NCI-H510A treated with DMSO at 0.1 percent for 48 hours (cell line): ENCODE measurements around the gene SLCO3A1.
A peak's percentile ranks its signal among the peaks of the same experiment; 100 is the strongest.

Experiments
- DNase-seq: peaks from one replicate; lab custom pipeline; 2025; lab: John Stamatoyannopoulos, UW

SLCO3A1 gene

DNA sequence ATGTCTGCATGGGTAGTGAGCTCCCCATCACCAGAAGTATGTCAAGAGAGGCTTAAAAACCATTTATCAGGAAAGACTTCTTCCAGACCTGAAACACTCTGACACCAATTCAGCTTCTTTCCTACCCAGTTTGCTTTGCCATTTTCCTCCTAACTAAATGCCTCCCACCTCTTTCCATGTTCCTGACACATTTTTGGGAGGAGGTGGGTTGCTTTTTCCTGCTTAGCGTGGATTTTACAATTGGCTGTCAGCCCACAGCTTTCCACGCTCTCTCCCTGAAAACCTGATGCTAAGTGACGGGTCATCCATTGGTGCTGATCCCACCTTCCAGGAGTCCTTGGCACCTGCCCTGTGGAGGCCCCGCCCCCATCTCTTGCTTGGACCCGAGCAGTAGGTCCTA is 275.3 kb downstream of the SLCO3A1 start:
- DNase-seq = no peak

DNA sequence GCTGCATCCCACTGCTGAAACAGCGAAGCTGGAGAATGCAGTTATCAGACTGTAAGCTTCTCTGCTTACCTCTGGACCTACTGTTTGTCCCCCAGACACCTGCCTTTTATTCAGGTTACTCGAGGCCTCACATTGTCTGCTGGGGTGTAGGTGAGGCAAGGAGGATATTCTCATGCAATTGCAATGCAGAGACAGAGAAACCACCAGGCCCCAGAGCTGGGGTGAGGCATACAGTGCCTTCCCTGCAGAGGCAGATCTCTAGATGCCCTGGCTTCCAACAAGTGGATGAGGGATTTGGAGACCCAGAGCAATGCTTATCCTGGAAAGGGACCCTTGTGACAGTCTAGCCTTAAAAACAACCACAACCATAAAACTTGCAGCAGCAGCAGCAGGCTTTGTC is 276.7 kb downstream of the SLCO3A1 start:
- DNase-seq = no peak

DNA sequence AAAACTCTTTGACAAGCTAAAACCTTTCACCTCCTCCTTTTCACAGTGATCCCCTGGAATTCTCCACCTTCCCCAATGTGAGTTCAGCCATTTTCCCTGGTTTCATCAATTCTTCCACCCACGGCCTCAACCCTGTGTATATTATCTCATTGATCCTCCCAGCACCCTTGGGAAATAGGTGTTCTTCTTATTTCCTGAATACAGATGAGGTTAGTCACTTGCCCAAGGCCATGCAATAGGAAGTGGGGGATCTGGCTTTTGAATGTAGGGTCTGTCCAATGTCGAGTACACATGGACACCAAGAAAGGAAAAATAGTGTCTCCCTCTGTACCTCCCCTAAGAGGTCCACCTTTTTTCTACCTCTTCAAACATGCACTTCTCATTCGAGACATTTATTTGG is 277.4 kb downstream of the SLCO3A1 start:
- DNase-seq = no peak

DNA sequence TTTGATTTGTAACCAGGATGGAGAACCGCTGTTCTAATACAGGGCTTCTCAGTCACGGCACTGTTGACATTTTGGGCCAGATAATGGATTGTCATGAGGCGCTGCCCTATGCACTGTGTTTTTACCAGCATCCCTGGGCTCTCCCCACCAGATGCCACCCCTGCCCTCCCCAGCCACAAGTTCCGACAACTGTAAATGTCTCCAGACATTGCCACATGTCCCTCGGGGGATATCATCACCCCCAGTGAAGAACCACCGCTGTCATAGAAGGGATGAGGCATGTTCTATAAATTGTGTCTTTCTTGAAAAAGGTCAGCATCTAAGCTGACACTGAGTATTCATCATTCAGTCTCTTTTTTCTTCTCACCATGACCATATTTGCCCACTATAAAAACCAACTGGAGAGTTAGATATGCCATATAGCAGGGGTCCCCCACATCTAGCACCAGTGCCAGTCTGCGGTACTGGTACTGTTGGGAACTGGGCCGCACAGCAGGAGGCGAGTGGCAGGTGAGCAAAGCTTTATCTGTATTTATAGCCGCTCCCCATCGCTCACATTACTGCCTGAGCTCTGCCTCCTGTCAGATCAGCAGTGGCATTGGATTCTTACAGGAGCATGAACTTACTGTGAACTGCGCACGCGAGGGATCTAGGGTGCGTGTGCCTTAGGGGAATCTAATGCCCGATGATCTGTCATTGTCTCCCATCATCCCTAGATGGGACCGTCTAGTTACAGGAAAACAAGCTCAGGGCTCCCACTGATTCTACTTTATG is 279.7 kb downstream of the SLCO3A1 start:
- DNase-seq = no peak

DNA sequence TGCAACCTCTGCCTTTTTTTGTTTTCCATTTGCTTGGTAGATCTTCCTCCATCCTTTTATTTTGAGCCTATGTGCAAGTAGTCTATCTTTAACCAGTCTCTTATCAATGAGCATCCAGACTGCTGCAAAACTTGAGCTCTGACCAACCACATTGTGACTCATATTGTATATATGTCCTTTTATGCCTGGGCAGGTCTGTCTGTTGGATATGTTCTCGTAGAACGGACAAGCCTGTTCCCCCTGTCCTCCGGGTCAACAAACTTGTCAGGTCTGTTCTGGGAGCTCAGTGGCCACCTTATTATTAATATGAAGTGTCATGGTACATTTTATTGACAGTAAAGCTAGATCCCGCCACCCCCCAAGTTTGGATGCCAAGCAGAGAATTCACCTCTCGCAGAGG is 287.3 kb downstream of the SLCO3A1 start:
- DNase-seq = no peak

DNA sequence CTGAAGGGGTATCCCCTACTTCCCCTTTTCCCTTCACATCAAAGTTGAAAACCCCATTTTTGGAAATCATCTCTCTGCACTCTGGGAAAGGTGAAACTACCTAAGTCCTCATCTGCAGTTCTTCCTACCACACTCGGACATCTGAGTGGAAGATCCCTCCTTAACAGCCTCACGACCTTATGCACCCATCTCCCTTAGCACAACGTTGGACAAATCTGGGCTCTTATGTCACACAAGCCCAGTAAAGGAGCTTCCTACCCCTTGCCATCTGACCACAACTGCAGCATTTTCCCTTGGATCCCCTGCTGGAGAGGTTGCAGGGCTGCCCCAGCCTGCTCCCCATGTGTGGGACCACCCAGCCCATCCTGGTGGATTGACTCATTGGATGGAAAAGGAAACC is 288.1 kb downstream of the SLCO3A1 start:
- DNase-seq = no peak

DNA sequence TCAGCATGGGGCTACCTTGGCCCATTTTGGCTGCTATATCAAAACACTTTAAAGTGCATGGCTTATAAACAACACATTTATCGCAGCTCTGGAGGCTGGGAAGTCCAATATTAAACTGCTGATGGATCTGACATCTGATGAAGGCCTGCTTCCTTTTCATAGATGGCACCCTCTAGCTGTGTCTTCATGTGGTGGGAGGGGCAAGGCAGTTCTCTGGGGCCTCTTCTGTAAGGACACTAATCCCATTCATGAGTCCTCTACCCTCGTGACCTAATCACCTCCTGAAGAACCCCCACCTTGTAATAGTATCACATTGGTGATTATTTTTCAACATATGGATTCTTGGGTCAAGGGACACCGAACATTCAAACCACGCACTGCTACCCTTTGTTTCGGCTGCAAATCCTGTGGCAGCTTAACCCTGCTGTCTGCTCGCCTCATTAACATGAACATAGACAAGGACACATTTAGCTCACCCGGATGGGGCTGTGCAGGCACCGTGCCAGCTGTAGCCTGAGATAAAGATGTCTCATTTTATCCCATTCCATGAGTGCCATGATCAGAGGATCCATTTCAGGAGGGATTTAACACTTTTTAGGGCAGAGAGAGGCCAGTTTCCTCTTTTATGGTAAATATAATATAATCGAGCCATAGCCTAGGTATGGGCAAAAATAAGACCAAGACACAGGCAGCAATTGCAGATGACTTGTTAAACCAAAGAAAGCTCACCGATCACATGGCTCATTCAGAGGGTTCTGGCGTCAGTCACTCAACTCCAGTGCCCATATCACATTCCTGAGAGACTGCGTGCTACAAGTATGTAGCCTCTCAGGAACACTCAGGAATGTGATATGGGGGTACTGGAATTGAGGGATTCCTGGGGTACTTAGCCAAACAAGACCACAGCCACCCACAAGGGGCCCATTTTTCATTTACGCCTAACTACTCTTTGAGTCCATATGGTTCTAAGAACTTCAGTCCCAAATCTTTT is 289.0 kb downstream of the SLCO3A1 start:
- DNase-seq = no peak

DNA sequence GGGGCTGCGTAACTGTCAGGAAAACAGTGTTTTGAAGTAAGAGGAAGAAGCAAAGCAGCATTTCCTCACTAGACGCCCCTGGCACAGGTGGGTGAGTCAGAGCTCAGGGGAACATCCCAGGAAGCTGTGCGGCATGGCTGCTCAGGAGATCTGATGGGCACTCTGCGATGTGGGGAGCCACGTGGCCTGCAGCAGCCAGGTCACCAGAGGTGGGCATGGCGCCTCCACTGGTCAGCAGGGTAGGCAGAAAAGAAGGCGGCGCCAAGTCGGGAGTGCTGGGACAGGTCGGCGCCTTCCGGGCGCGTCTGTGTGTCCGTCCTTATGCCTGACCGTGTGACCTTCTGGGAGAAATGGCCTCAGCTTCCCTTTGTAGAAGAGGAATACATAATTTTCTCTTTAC is 290.3 kb downstream of the SLCO3A1 start:
- no peak for DNase-seq

DNA sequence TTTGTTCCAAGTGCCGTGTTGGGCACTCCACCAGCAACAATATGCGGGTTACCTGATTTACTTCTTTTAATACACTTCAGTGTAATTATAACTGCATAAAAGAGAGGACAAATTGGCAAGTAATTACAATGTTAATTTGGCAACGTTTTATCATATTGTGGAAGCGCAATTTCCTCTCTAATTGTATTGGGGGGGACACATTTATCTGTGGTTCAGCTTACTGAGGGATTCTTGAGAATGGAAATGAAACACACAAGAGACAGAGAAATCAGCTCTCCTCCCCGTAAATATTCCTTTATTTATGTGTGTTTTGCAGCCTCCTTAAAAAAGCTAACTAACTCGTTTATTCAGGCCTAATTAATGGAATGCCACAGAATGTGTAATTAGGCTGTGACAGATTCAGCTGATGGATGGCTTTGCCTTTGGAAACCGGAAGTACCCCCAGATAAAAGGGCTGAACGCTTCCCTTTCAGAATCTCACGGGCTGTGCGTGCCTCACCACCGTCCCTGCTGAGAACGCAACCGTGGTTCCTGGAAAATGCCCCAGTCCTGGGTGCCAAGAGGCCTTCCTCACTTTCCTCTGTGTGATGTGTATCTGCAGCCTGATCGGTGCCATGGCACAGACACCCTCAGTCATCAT is 293.1 kb downstream of the SLCO3A1 start:
- no peak for DNase-seq

DNA sequence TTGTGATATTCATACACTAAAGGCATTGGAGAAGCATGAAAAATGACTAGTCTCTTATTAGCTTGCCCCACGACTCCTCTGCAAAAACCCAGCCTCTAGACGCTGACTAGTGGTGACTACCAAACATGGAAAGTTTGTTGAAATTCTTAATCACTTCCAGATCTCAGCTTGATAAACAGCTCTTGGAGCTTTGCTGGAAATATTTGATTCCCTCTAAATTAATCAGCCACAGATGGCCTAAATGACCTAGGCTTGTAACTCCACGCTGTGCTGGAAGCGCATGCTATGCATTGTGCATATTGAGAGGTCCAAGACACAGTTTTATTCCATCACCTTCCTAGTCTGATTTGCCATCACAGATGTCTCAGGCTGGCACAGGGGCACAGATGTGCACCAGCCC is 295.5 kb downstream of the SLCO3A1 start:
- no peak for DNase-seq

DNA sequence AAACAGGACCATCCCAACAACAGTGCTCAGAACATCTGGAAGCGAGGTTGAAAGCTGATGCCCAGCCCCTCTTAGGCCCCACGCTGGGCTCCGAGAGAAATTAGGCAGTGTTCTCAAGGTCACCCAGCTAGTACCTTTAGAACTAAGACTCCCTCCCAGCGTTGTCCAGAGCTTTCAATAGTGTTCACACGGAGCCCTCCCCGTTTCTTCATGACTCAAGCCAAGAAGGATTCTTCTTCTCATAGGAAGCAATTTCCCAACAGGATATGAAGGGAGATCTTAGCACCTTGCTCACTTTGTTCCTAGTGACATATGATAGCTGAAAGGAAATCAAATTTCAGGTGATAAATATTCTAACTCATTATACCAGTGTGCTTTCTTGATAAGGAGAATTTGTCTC is 296.0 kb downstream of the SLCO3A1 start:
- DNase-seq = no peak

DNA sequence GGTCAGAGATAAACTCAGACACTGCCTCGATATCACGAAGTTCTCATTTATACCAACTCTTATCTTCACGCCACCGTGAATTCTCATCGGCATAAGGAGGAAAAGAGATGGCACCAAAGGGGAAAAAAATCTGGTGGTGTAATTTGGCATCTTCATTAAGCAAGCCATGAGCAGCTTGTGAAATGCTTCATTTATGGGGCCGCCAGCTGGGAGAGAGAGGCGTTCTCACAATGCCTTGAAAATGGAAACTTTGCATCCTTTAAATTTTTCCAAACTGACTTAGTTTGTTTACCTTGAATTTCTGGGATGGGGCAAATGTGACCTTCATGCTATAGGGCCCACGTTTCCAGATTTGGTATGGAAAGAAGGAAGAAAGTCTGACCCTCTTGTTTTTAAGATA is 297.7 kb downstream of the SLCO3A1 start:
- DNase-seq = no peak

DNA sequence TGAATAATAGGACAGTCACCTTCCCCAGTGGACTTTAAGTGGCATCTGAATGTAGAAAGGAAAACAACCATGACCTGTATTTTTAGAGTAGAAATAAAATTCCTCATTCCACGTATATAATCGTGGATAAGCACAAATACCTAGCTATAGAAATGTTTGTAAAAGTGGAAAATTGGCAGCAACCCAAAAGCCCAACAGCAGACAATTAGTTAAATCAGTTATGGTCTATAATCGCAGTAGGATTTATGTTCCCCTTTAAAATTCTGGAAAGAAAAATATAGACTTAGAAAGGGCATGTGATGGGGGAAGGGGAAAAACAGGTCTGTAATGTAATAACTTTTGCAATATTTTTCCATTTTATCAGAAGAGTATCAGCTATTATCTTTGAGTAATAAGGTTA is 298.2 kb downstream of the SLCO3A1 start:
- no peak for DNase-seq

DNA sequence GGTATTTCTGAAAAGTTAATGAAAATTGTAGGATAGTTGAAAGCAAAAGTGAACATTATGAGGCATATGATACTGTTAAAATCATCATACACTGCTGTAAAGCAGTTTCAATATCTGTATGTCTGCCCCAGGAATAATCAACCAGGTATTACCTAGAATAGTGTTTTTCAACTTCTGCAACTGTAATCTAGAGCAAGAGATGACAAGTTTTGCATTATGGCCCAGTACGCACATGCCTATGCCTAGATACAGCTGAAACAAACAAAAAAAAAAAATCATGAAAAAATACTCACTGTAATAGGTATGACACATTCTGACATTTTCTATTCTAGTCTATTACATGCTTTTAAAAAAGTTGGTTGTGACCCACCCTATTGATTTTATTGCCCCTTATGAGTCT is 299.5 kb downstream of the SLCO3A1 start:
- DNase-seq = no peak

DNA sequence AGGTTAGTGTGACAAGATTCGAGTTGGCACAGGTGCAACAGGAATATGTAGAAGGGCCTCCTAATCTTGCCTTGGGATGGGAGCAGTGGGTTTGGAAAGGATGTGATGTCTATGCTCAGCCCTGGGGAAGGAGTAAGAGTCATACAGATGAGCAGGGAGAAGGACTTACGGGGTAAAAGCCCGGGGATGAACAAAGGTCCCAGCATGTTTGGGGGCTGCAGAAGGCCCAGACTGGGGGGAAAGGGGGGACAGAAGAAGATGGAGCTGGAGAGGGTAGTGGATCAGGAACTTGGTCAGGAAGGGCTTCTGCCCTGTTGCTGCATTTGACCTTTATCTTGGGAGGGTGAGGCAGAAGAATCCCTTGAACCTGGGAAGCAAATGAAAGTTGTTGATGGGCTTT is 300.1 kb downstream of the SLCO3A1 start:
- DNase-seq = no peak

DNA sequence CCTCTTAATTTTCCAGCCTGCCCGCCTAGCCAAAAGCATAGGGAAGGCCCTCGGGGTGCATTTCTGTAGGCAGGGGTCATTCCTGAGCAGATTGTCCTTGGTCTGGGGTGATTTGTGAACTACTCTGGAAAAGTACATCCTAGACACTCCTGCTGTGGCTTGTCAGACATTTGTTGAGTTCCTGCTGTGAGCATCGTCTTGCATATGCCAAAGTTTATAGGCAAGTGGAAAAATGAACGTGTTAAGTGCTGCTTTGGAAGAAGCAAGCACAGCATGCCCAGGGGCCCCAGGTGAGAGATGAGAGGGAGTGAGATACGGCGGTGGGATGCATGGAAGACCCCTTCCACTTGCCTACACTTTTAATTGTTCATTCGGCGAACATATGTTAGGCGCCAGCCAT is 302.4 kb downstream of the SLCO3A1 start:
- DNase-seq = no peak

DNA sequence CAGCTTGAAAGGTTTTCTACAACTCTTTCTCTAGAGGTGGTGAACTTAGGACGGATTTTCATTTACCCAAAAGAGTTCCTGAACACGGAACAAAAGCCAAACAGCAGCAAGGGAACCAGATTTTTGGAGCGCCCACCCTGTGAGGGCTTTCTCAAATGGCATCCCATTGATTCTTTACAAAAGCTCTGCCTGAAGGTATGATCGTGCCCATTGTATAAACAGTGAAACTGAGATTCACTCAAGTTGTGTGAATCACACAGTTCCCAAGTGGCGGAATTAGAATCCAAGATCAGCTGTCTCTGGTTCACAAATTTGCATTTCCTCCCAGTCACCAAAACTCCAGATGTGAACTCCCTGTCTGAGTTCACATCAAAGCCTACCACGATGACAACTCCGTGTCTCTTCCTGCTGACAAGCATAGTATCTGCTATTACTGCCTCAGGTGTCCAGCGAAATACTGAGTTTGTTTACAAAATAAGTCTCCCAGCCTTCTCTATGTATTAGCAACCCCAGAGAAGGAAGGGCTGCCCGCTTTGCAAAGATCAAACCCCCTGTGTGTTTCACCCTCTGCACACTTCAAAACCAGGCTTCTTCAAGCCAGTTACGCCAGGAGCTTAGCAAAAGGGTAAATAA is 304.3 kb downstream of the SLCO3A1 start:
- no peak for DNase-seq

DNA sequence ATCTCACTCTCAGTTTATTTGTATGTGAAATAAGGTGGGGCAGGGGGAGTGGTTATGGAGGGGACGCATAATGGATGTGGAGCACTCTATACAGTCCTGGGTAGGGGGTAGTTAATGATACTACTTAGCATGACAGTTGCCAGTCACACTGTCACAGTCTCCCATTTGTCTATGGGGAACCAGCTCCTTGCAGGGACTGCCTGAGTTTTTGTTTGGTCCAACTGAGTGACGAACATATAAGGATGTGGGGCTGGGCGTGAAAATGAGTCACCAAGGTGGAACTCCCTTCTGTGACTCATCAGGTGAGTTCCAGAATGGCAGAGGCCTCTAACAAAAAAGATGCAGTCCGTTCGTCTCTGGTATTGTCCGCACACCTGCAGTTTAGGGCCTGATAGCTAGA is 304.9 kb downstream of the SLCO3A1 start:
- no peak for DNase-seq

DNA sequence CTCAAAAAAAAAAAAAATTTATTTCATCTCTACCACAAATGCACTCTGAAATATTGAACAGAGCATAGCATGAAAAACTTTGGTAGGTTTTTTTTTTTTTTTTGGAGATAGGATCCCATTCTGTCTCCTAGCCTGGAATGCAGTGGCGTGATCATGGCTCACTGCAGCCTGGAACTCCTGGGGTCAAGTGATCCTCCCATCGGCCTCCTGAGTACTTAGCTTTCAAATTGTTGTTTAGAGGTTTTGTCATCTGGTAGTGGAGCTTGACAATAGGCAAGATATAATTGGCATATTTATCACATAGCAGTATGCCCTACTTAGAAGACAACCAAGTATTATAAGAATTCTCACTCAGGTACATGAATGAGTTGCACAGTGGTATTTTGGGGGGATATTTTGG is 306.0 kb downstream of the SLCO3A1 start:
- no peak for DNase-seq

DNA sequence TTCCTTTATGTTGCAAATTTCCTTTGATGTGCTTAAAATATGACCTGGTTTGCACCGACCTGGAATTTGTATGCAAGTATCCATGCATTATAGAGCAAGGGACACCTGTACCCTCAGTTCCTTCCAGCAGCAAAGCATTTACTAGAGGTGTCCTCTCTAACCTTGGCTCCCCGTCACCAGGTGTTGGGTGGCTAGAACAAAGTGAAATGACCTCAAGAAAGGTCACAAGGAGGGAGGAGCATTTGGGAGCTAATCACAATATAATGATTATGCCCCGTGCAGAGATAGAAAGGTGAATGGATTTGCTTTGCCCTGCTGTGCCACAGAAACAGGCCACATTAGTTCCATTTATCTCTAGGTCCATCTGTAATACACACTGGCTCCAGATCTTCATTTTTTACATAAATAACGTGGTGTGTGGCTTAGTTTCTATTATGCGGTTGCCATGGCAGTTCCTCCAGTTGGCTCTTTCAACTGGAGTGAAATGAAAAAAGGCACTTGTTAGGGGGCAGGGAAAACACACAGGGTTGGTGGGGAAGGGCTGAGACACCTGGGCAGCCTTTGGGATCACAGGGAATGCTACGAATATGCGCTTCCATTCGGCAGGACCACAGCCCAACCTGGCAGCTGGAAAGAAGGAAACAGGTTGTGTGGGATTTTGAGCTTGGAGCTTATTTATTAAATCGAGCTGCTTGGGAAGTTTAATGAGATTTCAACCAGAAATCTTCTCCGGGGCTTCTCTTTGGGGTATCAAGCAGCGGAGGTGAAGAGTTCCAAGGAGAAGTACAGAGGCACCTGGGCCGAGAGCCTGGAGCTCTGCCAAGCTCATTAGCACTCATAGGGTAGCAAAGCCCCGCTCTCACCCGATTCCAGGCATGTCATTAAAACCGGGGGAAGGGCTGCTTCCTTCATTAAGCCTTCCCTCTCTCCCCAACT is 306.7 kb downstream of the SLCO3A1 start:
- DNase-seq = peak; percentile 6

DNA sequence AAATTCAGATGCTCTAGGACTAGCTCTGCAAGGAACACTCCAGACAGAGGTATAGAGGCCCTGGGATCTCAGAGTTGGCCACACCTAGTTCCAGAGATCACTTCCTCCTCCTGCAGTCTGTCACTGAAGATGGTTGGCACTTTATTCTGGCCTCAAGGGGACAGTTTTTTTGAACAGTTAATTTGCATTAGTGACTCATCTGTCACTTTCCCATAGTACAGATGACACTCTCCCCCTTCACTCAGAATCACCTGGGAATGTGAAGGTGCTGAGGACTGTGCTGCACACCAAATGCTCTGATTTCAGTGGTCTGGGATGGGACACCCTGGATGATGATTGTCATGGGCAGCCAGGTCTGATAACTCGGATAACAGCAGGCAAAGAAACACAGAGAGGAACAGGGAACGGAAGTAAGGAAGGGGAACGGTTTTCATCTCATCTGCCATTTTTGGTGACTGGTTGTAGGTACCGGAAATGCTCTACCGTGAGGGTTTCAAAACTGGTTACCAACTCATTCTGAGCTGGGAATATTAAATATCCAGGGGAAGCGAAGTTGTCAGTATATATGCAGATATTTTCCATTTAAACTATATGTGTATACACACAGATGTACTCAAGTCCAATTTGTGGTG is 307.6 kb downstream of the SLCO3A1 start:
- DNase-seq = no peak
